Kidney (tissue), 14 donors: ENCODE results near the gene TIRAP. TPM values are rescaled to one million over a fixed set of nuclear protein-coding genes. Genes with fewer than 3 reads are reported as not detected.

ENCODE experiments used
- DNase-seq, 5 donors: peaks; one replicate each; pipeline ENCODE4 v3.0.0-alpha.2; 2013 to 2020
- FAIRE-seq: peaks from 2 replicates; lab custom pipeline; 2012; peaks lifted over from hg19 to GRCh38; lab: Jason Lieb, UNC
- H3K27ac ChIP-seq, 2 donors: one replicate each; pipeline ENCODE4 v1.7.0; 2013; ENCODE audit warnings: low read depth in 2 of 2, low read length in 2 of 2, inconsistent platforms in 1 of 2
- H3K27me3 ChIP-seq: one replicate; pipeline ENCODE4 v1.7.1; 2013; ENCODE audit warnings: low read length, inconsistent platforms; ENCODE audit not compliant: control insufficient read depth, insufficient read depth
- H3K36me3 ChIP-seq, 3 donors: one replicate each; pipeline versions ENCODE4 v1.7.0 to v1.7.1; 2013; ENCODE audit warnings: low read length in 3 of 3, control low read depth in 1 of 3, inconsistent platforms in 1 of 3; ENCODE audit not compliant: insufficient read depth in 3 of 3, control insufficient read depth in 2 of 3
- H3K4me1 ChIP-seq, 3 donors: one replicate each; pipeline versions ENCODE4 v1.7.0 to v1.7.1; 2013; ENCODE audit warnings: low read length in 3 of 3, inconsistent platforms in 1 of 3, low read depth in 1 of 3; ENCODE audit not compliant: control insufficient read depth in 2 of 3, insufficient read depth in 2 of 3
- H3K4me3 ChIP-seq, 3 donors: one replicate each; pipeline versions ENCODE4 v1.7.0 to v1.8.1; 2013; ENCODE audit warnings: low read length in 3 of 3, control low read depth in 1 of 3, inconsistent platforms in 1 of 3
- H3K9ac ChIP-seq, 3 donors: one replicate each; pipeline versions ENCODE4 v1.7.0 to v1.7.1; 2013; ENCODE audit warnings: low read length in 3 of 3, control low read depth in 1 of 3, inconsistent platforms in 1 of 3
- H3K9me3 ChIP-seq, 3 donors: one replicate each; pipeline versions ENCODE4 v1.7.0 to v1.7.1; 2013; ENCODE audit warnings: low read length in 3 of 3, control low read depth in 1 of 3, inconsistent platforms in 1 of 3; ENCODE audit not compliant: control insufficient read depth in 2 of 3, insufficient read depth in 1 of 3
- intact Hi-C: fragments of 100-400 bp; cut with DNase I; formaldehyde crosslinking; loops from one replicate; pipeline ENCODE4 v1.11.1; 2022
- polyA plus RNA-seq: library from polyadenylated mRNA; stranded (reverse); fragments of 350-450 nt; fragmentation: Illumina TruSeq; extraction: RNeasy Lipid Tissue Mini Kit (QIAGEN cat#74804); gene quantifications from one replicate; pipeline ENCODE4 v1.2.3, GENCODE V29; 2014; ENCODE audit warnings: low read depth, low replicate concordance; ENCODE audit not compliant: insufficient read depth
- total RNA-seq: library from RNA; stranded (reverse); fragmentation: NEBNext Ultra II Directional; extraction: Animal tissue kit (Norgen Biotek cat#: 25700); gene quantifications from one replicate; pipeline ENCODE4 v1.2.1, GENCODE V29; 2021
- TF ChIP-seq, protein P1 (sequence below): IDR thresholded peaks from 3 replicates; pipeline ENCODE4 v1.5.1; 2012; ENCODE audit warnings: mild to moderate bottlenecking, moderate library complexity, borderline replicate concordance; ENCODE audit not compliant: insufficient read depth; ENCODE audit errors: extremely low read depth
- donor health status: control.
- donor health status: control.
- donor health status: control.
- donor health status: control.
- donor health status: control.
- donor health status: DM: yes; HTN: yes; CAD: no.
- donor health status: Normal renal cell carcinoma (clear cell type).

Gene TIRAP
- total and polyA plus RNA-seq, 2 donors from 2014 or later = 5.8 to 12.1 TPM

GRCh38 chr11:126343051-126343450 lies 60.2 kb downstream of the TIRAP start:
- H3K4me1 ChIP-seq = peaks cover 0 to 15% (median 8%) of the 10 kb centered on the region in 3 donors
- FAIRE-seq (no peak), DNase-seq (peak in 1 of 5 donors; percentile 35)
- H3K36me3 ChIP-seq = peaks cover 0 to 26% (median 11%) of the 10 kb centered on the region in 3 donors
- TF ChIP-seq, protein P1, sequence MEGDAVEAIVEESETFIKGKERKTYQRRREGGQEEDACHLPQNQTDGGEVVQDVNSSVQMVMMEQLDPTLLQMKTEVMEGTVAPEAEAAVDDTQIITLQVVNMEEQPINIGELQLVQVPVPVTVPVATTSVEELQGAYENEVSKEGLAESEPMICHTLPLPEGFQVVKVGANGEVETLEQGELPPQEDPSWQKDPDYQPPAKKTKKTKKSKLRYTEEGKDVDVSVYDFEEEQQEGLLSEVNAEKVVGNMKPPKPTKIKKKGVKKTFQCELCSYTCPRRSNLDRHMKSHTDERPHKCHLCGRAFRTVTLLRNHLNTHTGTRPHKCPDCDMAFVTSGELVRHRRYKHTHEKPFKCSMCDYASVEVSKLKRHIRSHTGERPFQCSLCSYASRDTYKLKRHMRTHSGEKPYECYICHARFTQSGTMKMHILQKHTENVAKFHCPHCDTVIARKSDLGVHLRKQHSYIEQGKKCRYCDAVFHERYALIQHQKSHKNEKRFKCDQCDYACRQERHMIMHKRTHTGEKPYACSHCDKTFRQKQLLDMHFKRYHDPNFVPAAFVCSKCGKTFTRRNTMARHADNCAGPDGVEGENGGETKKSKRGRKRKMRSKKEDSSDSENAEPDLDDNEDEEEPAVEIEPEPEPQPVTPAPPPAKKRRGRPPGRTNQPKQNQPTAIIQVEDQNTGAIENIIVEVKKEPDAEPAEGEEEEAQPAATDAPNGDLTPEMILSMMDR = no peak
- intact Hi-C loops = no loop called here
- H3K9ac ChIP-seq = no peak overlapping the region
- no peak overlapping the region for H3K27ac ChIP-seq
- H3K27me3 ChIP-seq = no peaks in the 10 kb centered on the region
- H3K4me3 ChIP-seq = no peak overlapping the region
- H3K9me3 ChIP-seq = no peaks in the 10 kb centered on the region

Other genes with a start within 250 kb of the TIRAP start
- 4.0 TPM for gene CDON, start 220.2 kb upstream of the TIRAP start, total RNA-seq
- gene CDON, start 220.2 kb upstream of the TIRAP start, polyA plus RNA-seq = 0.45 TPM
- gene RPUSD4, start 71.4 kb upstream of the TIRAP start, total RNA-seq = 20.7 TPM
- gene RPUSD4, start 71.4 kb upstream of the TIRAP start, polyA plus RNA-seq = 13.6 TPM
- gene FAM118B, start 71.3 kb upstream of the TIRAP start, total RNA-seq = 21.5 TPM
- gene FAM118B, start 71.3 kb upstream of the TIRAP start, polyA plus RNA-seq = 14.0 TPM
- 116 TPM for gene SRPRA, start 14.2 kb upstream of the TIRAP start, total RNA-seq
- 55.2 TPM for gene SRPRA, start 14.2 kb upstream of the TIRAP start, polyA plus RNA-seq
- 21.5 TPM for gene FOXRED1, start 13.9 kb upstream of the TIRAP start, total RNA-seq
- 37.1 TPM for gene FOXRED1, start 13.9 kb upstream of the TIRAP start, polyA plus RNA-seq
- 24.2 TPM for gene DCPS, start 21.0 kb downstream of the TIRAP start, total RNA-seq
- 23.9 TPM for gene DCPS, start 21.0 kb downstream of the TIRAP start, polyA plus RNA-seq
- 27.4 TPM for gene ST3GAL4, start 72.6 kb downstream of the TIRAP start, total RNA-seq
- 72.8 TPM for gene ST3GAL4, start 72.6 kb downstream of the TIRAP start, polyA plus RNA-seq